Posterior cingulate gyrus (tissue), 11 donors: ENCODE data around the gene ZDHHC4.

ENCODE experiments used
- DNase-seq, 10 donors: peaks; one replicate each; pipeline versions ENCODE4 v3.0.0 to v3.0.0-alpha.2; 2020 to 2021; ENCODE audit warnings: mixed read lengths in 3 of 10
- intact Hi-C: fragments of 100-400 bp; cut with DNase I; formaldehyde crosslinking; loops from one replicate; pipeline ENCODE4 v1.15.1; 2023

ZDHHC4 gene

DNA sequence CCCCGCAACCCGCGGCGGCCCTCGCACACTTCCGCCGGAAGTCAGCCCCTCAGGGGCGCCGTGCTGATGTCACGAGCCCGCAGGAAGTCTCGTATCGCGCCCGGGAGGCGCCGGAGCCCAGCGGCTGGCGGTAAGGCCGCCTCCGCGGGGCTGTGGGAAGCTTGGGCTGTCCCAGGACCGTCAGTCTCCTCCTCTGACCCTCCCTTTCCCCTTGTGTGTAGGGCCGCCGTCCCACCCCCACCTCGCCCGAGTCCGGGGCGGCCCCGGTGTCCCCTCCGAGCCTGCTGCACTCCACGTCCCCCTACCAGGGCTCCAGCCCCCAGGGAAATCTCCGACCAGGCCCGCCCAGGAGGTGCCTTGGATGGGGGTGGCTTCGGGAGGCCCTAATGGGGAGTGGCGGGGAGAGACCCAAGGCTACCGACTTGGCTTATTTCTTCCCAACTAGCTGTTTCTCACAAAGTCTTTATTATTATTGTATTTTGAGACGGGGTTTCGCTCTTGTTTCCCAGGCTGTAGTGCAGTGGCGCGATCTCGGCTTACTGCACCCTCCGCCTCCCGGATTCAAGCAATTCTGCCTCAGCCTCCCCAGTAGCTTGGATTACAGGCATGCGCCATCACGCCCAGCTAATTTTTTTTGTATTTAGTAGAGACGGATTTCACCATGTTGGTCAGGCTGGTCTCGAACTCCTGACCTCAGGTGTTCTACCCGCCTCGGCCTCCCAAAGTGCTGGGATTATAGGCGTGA, at the start of gene ZDHHC4:
ZDHHC4 (plus strand) TSS at position 86 of the 745 bp plus-strand sequence. CDS start 3,108 bp downstream, outside the sequence.
- DNase-seq: peak; percentile 78 to 98 (median 88)
- intact Hi-C loops: no loop called here

GRCh38 chr7:6528401-6529130, 48.7 kb upstream of the ZDHHC4 start:
- intact Hi-C loops: no loop called here
- no peak for DNase-seq

DNA sequence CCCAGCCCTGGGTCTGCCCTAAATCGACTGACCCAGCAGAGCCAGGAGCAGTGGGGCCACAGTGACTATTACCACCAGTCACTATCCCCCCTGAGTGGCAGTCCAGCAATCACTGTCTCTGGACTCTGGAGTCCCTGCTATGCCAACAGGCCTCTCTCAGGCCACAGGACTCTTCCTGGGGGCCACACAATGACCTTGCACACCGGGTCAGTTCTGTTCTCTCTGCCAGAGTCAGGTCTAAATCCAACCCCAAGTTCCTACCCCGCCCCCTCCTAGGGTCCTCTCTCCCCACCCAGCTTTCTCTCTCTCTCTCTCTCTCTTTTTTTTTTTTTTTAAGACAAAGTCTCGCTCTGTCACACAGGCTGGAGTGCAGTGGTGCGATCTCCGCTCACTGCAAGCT, 47.6 kb upstream of the ZDHHC4 start:
- intact Hi-C loops: no loop called here
- no peak for DNase-seq

DNA sequence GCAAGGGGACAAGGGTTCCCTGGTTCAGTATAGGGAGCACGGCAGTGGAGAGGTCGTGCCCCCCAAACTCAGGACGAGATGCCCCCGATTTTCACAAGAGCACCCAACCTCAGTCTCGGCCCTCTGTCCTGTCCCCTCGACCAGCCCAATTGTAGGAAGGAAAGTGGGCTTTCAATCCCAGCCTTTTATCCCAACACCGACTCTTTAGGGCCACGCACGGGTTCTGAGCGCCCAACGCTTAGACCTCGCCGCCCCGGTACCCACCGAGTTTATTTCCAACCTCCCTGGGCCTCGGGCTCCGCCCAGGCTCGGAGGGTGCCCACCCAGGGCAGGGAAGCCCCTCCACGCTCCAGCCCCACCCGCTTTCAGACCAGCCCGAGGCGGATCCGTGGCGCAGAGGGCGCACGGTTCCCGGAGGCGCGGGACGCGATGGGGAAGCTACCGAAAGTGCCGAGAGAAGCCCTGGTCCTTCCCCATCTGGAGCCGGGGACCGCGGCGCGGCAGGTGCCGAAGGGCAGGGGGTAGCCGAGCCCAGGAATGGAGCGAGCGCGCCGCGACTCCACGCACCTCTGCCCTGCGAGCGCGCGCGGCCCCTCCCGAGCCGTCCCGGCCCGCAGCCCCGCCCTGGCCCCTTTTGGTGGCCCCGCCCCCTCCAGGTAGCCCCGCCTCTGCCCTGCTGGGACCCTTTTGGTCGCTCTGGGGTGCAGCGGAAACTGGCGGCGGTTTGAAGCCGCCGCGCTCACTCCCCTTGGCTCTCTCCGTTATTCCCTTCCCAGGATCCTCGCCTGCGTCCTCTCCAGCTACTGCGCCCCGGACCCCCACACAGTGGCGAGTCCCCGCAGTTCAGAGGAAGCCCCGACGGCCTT, 46.4 kb upstream of the ZDHHC4 start:
- DNase-seq: peak in 1 of 10 donors; percentile 31
- intact Hi-C loops: no loop called here

DNA sequence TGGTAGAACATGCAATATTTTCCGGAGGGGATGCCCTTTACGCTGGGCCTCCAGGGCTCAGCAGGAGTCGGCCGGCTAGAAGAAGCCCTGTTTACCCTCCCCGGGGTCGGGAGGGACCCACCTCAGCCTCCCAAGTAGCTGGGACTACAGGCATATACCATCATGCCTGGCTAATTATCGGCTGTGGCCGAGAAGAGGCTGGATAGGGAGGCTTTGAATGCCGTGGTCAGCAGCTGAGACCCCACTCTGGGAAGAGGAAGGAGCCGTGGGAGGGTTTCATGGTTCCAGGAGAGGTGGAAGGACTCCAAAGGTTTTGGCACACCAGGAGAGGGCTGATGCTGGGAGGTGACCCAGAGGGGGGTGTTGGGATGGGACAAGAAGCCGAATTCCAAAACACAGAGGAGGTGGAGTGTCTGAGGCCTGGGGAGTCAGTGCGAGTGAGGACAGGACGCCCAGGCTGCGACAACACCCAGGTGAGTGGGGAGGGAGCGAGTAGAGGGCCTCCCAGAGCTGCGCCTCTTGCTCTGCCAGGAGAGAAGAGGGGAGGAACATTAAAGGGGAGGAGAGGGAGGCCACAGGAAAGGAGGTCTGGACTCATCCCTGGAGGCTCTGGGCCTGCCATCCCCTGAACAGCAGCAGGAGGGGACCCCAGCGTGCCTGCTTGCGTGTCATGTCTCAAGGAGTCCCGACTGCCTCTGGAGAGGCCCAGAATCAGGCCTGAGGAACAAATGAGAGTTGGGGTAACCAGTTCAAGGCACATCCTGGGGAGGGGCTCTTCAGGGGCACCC, 45.6 kb upstream of the ZDHHC4 start:
- intact Hi-C loops: no loop called here
- no peak for DNase-seq

DNA sequence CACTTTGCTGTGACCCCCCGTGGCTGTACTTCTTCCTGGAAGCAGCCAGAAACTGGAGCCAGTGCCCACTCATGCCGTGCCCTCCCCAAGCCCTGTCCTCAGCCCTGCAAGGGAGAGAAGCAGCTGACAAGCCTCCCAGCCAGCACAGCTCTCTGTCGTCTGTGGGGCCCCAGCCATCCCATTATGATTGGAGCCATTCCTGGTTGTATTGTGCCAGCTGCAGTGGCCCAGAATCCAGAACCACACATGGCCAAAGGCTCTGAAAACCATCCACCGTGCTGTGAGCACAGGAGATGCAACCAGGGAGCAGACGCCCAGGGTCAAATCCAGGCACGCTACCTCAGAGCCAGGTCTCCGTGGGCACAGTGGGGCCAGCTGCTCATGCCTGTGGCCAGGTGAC, 44.7 kb upstream of the ZDHHC4 start:
- intact Hi-C loops: no loop called here
- DNase-seq: peak in 1 of 10 donors; percentile 20

- no peak for DNase-seq
- intact Hi-C loops: no loop called here
Measured at GRCh38 chr7:6533893-6534495, 43.3 kb upstream of the ZDHHC4 start.

DNA sequence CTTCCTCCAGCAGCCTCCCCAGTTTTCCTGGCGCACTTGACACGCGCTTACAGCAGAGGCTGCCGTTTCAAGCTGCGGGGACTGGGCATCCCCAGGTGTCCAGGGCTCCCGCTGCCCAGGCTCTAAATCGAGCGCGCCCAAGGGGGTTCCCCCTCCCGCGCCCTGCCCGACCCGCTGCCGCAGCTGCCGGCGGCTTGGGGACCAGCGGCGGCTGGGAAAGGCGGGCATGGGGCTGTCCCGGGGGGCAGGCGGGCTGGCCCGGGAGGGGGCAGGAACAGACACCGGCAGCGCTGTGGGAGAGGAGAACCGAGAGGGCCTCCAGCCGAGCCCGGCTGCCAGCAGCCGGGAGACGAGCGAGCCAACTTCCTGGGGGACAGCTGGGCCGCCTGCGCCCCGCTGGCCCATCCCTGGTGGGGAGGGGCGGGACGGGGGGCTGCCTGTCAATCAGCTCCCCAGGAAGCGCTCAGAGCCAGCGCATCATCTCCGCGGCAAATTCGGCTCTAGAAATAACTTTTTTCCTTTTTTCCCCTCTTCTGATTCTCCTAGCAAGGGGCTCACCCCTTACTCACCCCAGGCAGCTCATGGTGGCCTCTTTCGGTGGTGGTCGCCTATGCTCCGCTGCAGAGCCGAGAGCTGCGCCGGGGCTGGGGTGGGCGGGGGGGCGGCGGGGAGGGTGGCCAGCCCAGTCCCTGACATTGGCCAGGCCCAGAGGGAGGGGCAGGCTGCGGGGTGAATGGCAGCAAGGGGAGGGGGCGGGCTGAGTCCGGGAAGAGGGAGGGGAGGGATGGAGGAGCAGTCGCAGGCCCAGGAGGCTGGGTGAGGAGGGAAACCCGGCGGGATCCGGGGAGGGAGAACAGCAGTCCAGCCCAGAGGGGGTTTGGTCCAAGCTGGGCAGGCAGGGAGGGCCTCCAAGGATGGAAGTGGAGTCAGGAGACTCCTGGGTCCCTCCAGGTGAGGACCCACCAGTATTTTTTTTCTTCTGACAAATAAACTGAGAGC, 40.7 kb upstream of the ZDHHC4 start:
- peak in 2 of 10 donors; percentile 34 to 39 for DNase-seq
- intact Hi-C loops: no loop called here

GRCh38 chr7:6542368-6542767, 34.9 kb upstream of the ZDHHC4 start:
- DNase-seq: no peak
- intact Hi-C loops: no loop called here

DNA sequence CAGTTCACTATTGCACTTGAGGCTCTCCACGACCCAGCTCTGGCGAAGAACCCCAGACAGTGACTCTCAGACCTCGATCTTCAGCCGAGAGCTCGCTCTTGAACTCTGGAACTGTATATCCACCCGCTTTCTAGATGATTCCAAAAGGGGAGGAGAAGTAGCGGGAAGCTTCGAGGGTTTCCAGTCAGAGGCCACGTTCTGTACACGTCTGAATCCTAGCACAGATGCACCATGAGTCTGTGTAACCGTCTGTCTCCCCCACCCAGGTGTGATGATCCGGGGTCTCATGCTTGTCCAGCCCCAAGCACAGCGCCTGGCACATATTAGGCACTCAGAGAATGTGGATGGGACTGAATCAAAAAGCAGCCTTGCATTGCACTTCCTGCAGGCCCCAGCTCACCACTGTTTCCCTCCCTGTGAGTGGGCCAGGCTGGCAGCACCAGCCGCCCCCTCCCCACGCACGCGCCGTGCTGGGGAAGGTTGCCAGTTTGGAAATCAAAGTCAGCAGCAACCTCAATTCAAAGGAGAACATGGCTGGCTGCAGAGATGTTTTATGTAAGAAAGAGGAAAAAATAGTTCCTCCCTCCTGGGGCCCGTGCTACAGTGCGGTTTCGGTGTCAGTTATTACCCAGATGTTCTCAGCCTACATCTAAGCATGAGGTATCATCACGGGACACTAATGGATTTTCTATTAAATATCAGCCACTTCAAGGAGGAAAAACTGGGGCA, 31.7 kb upstream of the ZDHHC4 start:
- DNase-seq: peak in 3 of 10 donors; percentile 19 to 49 (median 33)
- intact Hi-C loops: no loop called here

DNA sequence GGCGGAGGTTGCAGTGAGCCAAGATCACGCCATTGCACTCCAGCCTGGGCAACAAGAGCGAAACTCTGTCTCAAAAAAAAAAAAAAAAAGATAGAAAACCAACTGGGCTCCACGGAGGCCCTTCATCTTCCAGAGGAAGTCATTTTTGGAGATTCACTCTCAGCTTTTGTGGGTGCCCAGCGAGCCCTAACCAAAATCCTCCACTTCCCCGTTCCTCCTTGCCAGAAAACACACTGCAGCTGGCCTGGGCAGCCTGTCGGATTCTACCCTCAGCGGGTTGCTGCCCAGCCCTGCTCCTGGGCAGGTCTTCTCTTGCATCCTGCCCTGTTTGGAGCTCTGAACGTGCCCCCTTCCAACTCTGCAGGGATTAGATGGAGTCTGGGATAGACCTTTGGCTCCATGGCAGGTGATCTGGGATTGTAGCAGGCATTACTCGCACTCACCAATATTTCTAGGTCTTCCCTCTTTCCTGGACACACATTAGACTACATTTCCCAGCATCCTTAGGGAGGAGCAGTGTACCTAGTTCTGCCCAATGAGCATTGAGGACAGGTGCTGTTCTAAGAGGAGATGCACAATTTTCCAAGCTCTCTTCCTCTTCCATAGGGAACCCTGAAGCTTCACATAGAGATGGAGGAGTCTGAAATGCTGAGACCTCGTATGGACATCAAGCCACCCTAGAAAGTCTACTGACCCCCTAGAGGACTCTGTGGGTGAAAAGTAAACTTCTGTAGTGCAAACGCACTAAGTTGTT, 30.6 kb upstream of the ZDHHC4 start:
- DNase-seq: no peak
- intact Hi-C loops: no loop called here

- DNase-seq: no peak
- intact Hi-C loops: no loop called here
Measured at GRCh38 chr7:6547400-6547799, 29.9 kb upstream of the ZDHHC4 start.

DNA sequence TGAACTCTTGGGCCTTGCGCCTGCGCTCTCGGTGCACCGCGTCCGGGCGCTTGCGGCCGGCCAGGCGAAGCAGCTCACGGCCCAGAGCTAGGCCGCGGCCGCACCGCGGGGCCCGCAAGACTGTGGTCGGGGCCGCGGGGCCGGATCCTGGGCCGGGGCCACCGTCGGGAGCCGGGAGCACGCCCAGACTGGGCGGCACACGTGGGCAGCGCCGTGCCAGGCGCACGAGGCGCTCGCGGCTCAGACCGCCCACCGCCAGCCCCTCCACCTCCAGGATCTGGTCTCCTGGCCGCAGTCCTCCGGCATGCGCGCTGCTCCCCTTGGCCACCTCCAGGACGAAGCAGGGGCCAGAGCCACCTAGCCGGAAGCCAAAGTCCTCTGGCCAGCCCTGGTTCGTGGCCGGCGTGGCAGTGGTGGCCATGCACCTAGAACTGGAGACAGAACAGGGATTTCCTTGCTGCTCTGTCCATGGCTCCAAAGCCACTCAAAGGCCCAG, 26.2 kb upstream of the ZDHHC4 start, which contains the start of gene GRID2IP:
GRID2IP (minus strand) TSS at position 446 of the 496 bp plus-strand sequence; CDS start at position 421, 25 bp downstream.
- intact Hi-C loops: no loop called here
- no peak for DNase-seq

GRCh38 chr7:6553448-6554044, 23.7 kb upstream of the ZDHHC4 start:
- intact Hi-C loops: no loop called here
- no peak for DNase-seq

DNA sequence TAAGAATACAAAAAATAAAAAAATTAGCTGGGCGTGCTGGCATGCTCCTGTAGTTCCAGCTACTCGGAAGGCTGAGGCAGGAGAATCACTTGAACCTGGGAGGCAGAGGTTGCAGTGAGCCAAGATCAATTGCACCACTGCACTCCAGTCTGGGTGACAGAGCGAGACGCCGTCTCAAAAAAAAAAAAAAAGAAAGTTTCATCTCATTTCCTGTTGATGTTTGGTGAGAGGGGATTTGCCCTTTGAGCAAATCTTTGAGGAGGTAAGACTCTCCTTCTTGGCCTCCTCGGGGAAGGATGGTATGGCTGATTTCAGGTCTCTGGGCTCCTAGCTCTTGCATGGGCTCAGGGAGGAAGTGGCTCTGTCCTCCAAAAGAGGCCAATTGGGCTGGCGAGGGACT, 22.4 kb upstream of the ZDHHC4 start:
- DNase-seq: no peak
- intact Hi-C loops: no loop called here

- no peak for DNase-seq
- intact Hi-C loops: no loop called here
Measured at GRCh38 chr7:6556196-6556595, 21.1 kb upstream of the ZDHHC4 start.
